Measurements from ENCODE around the gene PNPLA2.

PNPLA2 gene

DNA sequence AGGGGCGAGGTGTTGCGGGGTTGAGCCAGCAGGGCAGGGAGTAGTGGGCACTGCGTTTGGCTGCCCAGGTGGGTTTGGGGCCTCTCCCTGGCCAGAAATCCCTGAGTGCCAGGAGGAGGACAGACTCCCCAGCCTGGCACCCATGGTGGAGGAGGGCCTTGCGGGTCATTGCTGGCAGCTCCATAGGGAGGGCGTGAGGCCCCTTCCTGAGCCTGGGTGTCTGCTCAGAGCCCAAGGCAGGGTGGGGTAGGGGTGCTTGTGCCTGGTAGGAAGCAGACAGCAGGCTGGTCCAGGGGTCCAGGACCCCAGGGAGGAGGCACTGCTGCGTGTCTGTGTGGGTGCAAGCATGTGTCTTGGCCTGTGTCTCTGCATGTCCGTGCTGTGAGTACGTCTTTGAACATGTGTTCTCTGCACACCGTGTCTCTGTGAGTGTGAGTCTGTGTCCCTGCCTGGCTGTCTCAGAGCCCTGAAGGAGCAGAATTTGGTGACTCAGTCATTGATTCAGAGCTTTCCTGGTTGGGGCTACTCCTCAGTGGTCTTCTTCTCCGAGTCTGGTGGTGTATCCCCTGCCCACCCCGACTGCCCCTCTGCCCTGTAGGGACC is 27.9 kb downstream of the PNPLA2 start:
- no peak for DNase-seq

GRCh38 chr11:847876-848275 is 29.2 kb downstream of the PNPLA2 start:
- DNase-seq = no peak

- peak; percentile 60 to 72 for DNase-seq
These were observed 29.7 kb downstream of the PNPLA2 start for GRCh38 chr11:848380-848931.

DNA sequence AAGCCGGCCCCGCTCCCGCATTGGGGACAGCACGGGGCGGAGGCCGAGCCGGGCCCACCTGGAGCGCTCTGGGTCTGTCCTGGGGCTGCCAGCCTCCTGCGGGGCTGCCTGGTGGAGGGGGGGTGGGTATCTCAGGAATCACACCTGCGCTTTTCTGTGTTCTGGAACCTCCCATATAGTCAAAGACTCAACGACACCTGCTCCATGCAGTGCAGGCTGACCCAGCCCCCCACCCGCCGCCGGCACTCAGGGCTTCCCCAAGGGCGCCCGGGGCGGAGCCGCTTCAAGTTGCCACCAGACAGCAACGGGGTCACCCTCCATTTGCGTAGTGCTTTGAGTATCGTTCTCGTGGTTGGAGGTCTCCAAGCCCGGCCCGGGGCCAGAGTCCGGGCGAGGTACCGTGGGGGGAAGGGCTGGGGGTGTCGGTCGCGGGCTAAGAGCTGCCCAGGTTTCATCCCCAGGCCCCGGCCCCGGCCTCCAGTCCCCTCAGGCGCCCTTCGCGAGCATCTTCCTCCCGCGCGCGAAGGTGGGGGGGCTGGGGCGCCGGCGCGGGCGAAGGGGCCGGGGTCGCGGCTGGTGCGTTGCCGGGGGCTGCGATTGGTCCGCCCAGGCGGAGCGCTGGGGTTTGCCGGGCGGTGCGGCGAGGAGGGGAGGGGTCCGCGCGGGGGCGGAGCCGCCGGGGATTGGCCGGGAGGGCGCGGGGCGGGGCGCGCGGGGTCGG is 30.6 kb downstream of the PNPLA2 start:
- DNase-seq = peak in 1 of 2 donors; percentile 48

DNA sequence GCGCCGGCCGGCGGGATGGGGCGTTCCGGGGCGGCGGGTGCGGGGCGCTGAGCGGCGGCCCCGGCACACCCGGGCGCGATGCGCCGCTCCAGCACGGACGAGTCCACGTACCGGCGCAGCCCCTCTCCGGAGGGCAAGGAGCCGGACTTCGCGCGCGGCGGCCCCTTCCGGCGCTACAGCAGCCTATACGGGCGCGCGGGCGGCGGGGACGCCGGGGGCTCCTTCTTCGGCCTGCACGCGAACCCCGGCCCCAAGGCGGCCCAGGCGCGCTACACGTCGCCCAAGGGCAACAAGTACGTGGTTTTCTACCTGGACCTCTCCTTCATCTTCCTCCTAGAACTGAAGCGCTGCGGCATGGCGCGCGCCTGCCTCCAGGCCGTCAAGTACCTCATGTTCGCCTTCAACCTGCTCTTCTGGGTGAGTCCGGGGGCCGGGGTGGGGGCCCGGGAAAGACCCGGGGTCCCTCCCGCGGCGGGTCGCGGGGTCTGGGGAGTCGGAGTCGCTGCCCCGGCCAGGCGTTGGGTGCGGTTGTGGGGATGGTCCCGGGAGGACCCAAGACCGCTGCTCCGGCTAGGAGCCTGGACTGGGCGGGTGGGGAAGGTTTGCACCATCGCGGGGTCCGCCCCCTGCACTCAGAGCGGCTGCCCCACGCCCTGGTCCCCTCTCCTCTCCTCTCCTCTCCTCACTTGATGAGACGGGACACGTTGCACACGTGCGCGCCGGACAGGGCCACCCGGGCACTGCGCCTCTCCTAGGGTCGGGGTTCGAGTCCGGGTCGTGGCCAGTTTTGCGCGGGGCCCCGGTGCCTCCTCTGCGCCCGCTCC is 31.4 kb downstream of the PNPLA2 start:
- no peak for DNase-seq

GRCh38 chr11:850775-851763 is 32.4 kb downstream of the PNPLA2 start:
- DNase-seq = no peak

DNA sequence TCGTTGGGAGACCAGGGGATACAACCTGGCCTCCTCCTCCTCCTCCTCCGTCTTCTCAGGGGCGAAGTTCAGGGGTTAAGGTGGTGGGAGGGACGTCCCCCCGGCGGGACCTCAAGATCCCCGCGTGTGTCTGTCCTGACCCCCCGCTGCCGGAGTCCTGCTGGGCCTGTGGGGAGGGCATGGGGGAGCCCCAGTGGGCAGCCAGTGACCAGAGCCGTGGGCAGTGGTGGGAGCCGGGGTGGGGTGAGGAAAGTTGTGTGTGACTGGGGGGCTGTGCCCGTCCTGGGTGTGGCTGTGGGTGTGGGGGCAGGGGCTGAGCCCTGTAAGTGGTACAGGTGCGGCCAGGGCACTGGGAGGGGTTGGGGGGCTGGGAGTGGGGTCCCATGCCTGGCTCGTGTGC is 34.0 kb downstream of the PNPLA2 start:
- no peak for DNase-seq

GRCh38 chr11:853682-854448 is 35.2 kb downstream of the PNPLA2 start:
- DNase-seq = no peak

DNA sequence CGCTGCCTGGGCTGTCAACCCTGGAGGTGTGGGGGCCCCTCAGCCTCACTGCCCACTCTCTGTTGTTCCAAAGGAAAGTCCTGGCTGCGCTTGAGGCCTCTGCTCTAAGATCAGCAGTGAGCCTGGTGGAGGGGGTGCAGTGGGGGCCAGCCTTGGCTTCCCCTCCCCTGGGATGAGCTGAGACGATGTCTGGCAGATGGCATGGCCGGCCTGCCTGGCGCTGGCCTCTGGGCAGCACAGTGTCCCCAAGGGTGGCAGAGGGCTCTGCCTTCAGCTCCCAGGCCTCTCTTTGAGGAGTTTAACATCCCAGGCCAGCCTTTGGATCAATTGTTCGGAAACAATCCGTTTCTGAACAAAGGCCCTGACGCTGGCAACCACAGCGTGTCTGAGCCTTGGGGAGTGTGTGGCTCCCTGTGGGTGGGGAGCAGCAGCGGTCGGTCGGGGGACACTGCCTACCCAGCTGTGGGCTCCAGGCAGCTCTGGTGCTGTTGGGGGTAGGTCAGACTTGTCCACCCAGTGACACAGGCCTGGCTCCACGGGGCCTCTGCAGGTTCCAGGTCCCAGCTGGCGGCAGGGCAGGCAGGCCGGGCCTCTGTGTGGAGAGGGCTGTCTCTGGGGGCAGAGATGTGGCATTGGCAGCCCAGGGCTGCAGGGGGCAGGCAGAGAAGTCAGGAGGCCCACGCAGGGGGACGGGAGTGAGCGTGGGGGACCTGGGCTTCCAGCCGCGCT is 36.1 kb downstream of the PNPLA2 start:
- DNase-seq = no peak

GRCh38 chr11:855330-855674 is 36.6 kb downstream of the PNPLA2 start:
- no peak for DNase-seq

- no peak for DNase-seq
These were observed 37.1 kb downstream of the PNPLA2 start for GRCh38 chr11:855796-856195.

DNA sequence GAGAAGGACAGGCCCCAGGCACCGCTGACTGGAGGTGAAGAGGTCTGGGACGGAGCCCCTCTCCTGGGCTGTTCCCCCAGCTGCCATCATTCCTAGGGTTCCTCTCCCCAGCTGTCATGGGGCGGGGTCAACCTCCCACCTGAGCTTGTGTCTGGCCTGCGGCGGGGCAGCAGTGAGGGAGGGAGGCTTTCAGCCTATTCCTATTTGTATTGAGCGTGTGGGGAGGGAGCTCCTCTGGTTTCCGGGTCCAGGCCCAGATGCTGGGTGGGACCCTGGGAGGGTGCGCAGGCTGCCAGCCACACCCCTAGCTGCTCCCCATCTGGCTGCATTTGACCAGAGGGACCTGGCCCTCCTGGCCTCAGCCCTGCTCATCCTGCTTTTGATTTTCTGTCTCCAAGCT is 37.7 kb downstream of the PNPLA2 start:
- DNase-seq = no peak

- no peak for DNase-seq
These were observed 39.5 kb downstream of the PNPLA2 start for GRCh38 chr11:858053-858761.

DNA sequence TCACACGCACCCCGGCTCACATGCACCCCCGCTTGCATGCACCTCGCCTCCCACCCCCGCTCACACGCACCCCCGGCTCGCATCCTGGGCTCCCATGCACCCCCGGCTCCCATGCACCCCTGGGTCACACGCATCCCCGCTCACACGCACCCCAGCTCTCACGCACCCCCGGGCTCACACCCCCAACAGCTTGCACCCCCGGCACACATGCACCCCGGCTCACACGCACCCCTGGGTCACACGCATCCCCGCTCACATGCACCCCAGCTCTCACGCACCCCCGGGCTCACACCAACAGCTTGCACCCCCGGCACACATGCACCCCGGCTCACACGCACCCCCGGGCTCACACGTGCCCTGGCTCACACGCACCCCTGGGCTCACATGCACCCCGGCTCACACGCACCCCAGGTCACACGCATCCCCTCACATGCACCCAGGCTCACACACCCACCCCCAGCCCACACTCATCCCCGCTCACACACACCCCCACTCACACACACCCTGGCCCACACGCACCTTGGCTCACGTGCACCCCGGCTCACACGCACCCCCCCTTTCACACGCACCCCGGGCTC is 40.1 kb downstream of the PNPLA2 start:
- DNase-seq = no peak

GRCh38 chr11:859394-860131 is 40.8 kb downstream of the PNPLA2 start:
- DNase-seq = no peak

DNA sequence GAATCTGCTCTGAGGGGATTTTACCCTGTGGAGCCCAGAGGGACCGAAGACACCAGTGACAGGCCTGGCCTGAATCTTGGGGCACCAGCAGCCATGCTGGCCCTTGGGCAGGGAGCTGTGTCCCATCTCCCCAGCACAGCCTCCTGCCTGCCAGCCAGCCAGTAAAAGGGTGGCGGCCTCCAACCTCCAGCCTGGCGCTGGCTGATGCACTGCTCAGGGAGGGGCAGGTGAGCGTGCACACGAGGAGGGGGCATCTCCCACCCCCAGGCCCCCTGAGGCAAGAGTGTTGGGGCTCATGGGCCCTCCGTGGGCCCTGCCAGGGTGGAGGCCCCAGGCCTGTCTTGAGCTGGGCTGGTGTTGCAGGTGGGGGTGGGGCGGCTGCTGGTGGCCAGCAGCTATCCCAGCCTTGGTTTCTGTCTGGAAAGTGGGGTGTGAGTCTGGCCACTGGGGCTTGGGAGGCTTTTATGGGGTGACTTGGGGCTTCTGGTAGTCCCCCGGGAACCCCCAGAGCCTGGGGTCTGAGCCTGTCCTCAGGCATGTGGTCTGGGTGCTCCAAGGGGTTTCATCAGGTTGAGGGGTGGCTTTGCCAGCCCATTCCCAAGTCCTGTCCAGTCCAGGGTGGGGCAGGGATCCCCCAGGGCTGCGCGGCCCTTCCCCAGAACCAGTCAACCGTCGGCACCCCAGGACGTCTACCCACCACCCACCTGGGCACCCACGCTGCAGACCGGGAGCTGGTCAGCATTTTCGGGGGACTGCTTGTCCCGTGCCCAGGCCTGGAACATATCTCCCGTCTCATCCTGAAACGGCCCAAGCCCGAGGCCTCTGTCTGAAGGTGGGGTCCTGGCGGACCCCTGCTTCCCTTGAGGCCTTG is 41.8 kb downstream of the PNPLA2 start:
- no peak for DNase-seq

DNA sequence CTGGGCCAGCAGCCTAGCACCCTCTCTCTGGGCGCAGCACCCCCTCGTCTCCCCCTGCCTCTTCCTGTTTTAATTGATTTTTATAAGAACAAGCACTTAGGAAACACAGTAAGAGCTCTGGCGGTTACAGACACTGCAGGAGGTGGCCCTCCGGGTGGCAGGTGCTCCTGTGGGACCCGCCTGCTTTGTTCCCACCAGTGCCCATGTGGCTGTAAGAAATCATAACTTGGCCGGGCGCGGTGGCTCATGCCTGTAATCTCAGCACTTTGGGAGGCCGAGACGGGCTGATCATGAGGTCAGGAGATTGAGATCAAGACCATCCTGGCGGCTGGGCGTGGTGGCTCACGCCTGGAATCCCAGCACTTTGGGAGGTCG is 42.4 kb downstream of the PNPLA2 start:
- DNase-seq = no peak

DNA sequence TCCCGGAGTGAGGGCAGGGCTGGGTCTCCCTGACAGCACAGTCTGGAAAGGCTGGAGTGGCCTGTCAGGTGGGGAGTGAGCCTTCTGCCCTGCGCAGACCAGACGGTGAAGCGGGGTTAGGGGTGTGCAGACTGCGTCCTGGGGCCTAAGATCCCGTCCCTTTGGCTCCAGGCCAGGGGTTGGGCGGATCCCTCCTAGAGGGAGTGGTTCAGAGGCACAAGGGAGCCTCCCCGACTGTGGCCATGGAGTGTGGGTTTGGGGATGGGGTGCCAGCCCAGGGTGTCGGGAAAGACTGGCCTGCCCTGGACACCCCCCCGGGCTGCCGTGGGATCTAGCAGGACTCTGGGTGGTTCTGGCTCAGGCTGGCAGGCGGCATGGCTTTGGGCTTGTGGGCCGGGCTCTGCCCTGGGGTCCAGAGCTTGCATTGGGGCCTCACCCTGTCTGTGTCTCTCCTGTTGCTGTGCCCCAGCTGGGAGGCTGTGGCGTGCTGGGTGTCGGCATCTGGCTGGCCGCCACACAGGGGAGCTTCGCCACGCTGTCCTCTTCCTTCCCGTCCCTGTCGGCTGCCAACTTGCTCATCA is 43.5 kb downstream of the PNPLA2 start:
- DNase-seq = no peak

All from CD4-positive, alpha-beta T cell treated with Interferon alpha-2 for 1 hour (primary cell).